ENCODE data around the gene APCS. TPM values are rescaled to one million over a fixed set of nuclear protein-coding genes. Genes with fewer than 3 reads are reported as not detected.

Gene APCS
- total and polyA plus RNA-seq, 2 of the 13 experiments (the other 11 are each of a cell fraction or from before 2014, with no cell fraction given): not detected

DNA sequence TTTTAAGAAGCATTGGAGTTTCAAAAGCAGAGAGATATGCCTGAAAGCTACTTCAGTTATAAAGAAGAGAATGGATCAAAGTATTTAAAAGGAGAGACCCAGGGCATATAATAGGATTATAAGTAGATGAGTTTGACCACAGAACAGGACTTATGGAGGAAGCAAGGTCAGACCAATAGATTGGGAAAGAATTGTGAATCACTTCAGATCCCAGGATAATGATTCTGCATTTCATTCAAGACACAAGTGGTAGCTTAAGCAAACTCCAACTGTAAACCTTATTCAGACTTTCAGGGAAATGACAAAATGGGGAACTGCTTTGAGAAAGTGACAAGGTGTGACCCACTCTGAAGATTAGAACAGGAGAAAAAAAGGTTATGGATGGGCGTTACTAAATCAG is 32.9 kb upstream of the APCS start:
- POLR2A ChIA-PET: no interaction called here
- CTCF ChIA-PET (ENCODE audit: low intra/inter-chr PET ratio, low total read pairs): no interaction called here
- Histone ChIP-seq H2AFZ (ENCODE audit: low read length) (no peak overlapping the region), H3K4me2 (ENCODE audit: low read depth, low read length) (no peak overlapping the region), H3K4me3 (replicated peaks in 1 of 3; ENCODE audit: insufficient read depth in 1 of 3, low read depth in 2 of 3, low read length in 3 of 3) (no peak overlapping the region), H3K4me1 (ENCODE audit: insufficient read depth, low read length) (no peaks in the 10 kb centered on the region), H3K9ac (ENCODE audit: insufficient read depth, low read depth, low read length) (no peak overlapping the region), H3K9me3 (ENCODE audit: low read length) (peaks cover 35% of the 10 kb centered on the region), H3K79me2 (ENCODE audit: insufficient read depth, low read length) (no peaks in the 10 kb centered on the region), H4K20me1 (ENCODE audit: insufficient read depth, low read length) (no peaks in the 10 kb centered on the region), H3K27ac (ENCODE audit: extremely low read length, insufficient read depth, low read length) (no peak overlapping the region), H3K36me3 (replicated peaks in 1 of 2; ENCODE audit: control insufficient read depth in 1 of 2, insufficient read depth in 2 of 2, low read length in 2 of 2) (no peaks in the 10 kb centered on the region), H3K27me3 (ENCODE audit: control insufficient read depth in 1 of 2, insufficient read depth in 2 of 2, low read length in 2 of 2) (no peaks in the 10 kb centered on the region)
- in situ Hi-C loops (cut with HindIII; ENCODE audit: extremely low pct_ligation_motif_present, low pct_unique_long_range_greater_than_20kb): no loop called here
- 0% methylated on average over 1 of the region's 1 CpG for WGBS (ENCODE audit: low lambda C conversion rate)
- no peak for ATAC-seq
- intact Hi-C loops (cut with micrococcal nuclease; ENCODE audit: unreplicated experiment): no loop called here
- FAIRE-seq: no peak
- TF ChIP-seq FOSL2 (CRISPR knock-in tag; IDR thresholded peaks at IDR 0.05): no peak
- TF ChIP-seq SMYD3 (CRISPR knock-in tag; IDR thresholded peaks at IDR 0.05): no peak
- TF ChIP-seq, protein P1, sequence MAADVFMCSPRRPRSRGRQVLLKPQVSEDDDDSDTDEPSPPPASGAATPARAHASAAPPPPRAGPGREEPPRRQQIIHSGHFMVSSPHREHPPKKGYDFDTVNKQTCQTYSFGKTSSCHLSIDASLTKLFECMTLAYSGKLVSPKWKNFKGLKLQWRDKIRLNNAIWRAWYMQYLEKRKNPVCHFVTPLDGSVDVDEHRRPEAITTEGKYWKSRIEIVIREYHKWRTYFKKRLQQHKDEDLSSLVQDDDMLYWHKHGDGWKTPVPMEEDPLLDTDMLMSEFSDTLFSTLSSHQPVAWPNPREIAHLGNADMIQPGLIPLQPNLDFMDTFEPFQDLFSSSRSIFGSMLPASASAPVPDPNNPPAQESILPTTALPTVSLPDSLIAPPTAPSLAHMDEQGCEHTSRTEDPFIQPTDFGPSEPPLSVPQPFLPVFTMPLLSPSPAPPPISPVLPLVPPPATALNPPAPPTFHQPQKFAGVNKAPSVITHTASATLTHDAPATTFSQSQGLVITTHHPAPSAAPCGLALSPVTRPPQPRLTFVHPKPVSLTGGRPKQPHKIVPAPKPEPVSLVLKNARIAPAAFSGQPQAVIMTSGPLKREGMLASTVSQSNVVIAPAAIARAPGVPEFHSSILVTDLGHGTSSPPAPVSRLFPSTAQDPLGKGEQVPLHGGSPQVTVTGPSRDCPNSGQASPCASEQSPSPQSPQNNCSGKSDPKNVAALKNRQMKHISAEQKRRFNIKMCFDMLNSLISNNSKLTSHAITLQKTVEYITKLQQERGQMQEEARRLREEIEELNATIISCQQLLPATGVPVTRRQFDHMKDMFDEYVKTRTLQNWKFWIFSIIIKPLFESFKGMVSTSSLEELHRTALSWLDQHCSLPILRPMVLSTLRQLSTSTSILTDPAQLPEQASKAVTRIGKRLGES (CRISPR knock-in tag; IDR thresholded peaks at IDR 0.05; ENCODE audit: borderline replicate concordance): no peak
- TF ChIP-seq MTA3 (CRISPR knock-in tag; IDR thresholded peaks at IDR 0.05): no peak
- no peak for TF ChIP-seq GZF1 (CRISPR knock-in tag; IDR thresholded peaks at IDR 0.05)
- TF ChIP-seq CHD4 (IDR thresholded peaks at IDR 0.05; ENCODE audit: borderline replicate concordance, low read length): no peak
- no peak for TF ChIP-seq HMG20A (CRISPR knock-in tag; IDR thresholded peaks at IDR 0.05; ENCODE audit: borderline replicate concordance)
- TF ChIP-seq KDM6A (CRISPR knock-in tag; IDR thresholded peaks at IDR 0.05; ENCODE audit: low read depth): no peak
- no peak for TF ChIP-seq ZIK1 (CRISPR knock-in tag; IDR thresholded peaks at IDR 0.05; ENCODE audit: borderline replicate concordance, low read depth)
- no peak for TF ChIP-seq ZNF83 (CRISPR knock-in tag; IDR thresholded peaks at IDR 0.05; ENCODE audit: borderline replicate concordance)
- TF ChIP-seq, protein P2, sequence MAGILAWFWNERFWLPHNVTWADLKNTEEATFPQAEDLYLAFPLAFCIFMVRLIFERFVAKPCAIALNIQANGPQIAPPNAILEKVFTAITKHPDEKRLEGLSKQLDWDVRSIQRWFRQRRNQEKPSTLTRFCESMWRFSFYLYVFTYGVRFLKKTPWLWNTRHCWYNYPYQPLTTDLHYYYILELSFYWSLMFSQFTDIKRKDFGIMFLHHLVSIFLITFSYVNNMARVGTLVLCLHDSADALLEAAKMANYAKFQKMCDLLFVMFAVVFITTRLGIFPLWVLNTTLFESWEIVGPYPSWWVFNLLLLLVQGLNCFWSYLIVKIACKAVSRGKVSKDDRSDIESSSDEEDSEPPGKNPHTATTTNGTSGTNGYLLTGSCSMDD (CRISPR knock-in tag; IDR thresholded peaks at IDR 0.05): no peak
- TF ChIP-seq HDAC2 (CRISPR knock-in tag; IDR thresholded peaks at IDR 0.05): no peak
- TF ChIP-seq SIN3B (IDR thresholded peaks at IDR 0.05; ENCODE audit: low read length): no peak
- TF ChIP-seq ETV6 (CRISPR knock-in tag; conservative IDR thresholded peaks at IDR 0.05): no peak
- TF ChIP-seq, protein P3, sequence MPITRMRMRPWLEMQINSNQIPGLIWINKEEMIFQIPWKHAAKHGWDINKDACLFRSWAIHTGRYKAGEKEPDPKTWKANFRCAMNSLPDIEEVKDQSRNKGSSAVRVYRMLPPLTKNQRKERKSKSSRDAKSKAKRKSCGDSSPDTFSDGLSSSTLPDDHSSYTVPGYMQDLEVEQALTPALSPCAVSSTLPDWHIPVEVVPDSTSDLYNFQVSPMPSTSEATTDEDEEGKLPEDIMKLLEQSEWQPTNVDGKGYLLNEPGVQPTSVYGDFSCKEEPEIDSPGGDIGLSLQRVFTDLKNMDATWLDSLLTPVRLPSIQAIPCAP (CRISPR knock-in tag; IDR thresholded peaks at IDR 0.05; ENCODE audit: low read depth): no peak
- DNase-seq (ENCODE audit: low spot score): no peak
- BruUV-seq (replicated peaks): no TSS peak

Measured in HepG2 (cell line).